ENCODE measurements around the gene EDEM2.

EDEM2 gene

GRCh38 chr20:35179292-35180212 lies 32.4 kb upstream of the EDEM2 start:
- no peak for DNase-seq (ENCODE audit: low read depth, low spot score)
- ChIA-PET POLR2A (interaction anchor here (0.5 kb wide), 1 partner anchor 41 kb away, joined by 4 read pairs; no protein-coding TSS in a partner anchor), CTCF (no interaction called here)
- TF ChIP-seq CTCF (IDR thresholded peaks at IDR 0.05; ENCODE audit: insufficient read depth, low read length, missing control alignments) = no peak
- no peak overlapping the region for H3K4me3 ChIP-seq (ENCODE audit: low read depth, low read length)

DNA sequence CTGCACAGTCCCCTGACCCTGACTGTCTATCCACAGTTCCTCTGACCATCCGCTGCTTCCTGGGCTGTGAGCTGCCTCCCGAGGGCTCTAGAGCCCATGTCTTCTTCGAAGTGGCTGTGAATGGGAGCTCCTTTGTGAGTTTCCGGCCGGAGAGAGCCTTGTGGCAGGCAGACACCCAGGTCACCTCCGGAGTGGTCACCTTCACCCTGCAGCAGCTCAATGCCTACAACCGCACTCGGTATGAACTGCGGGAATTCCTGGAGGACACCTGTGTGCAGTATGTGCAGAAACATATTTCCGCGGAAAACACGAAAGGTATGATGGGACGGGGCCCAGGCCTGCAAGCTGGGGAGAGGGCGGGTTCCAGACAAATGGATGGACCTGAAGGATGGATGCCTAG lies 29.0 kb upstream of the EDEM2 start:
- ChIA-PET CTCF (interaction anchor here (0.9 to 1.0 kb wide), 2 partner anchors 11 to 33 kb away, joined by 3 read pairs; no protein-coding TSS in a partner anchor), POLR2A (no interaction called here)

GRCh38 chr20:35174458-35175216 lies 27.5 kb upstream of the EDEM2 start:
- ChIA-PET CTCF (no interaction called here), POLR2A (no interaction called here)
- no peak for TF ChIP-seq CTCF (IDR thresholded peaks at IDR 0.05; ENCODE audit: insufficient read depth, low read length, missing control alignments)
- no peak overlapping the region for H3K4me3 ChIP-seq (ENCODE audit: low read depth, low read length)
- no peak for DNase-seq (ENCODE audit: low read depth, low spot score)

More for the DNA sequence above, 29.0 kb upstream of the EDEM2 start:
- no peak overlapping the region for H3K4me3 ChIP-seq (ENCODE audit: low read depth, low read length)
- TF ChIP-seq CTCF (IDR thresholded peaks at IDR 0.05; ENCODE audit: insufficient read depth, low read length, missing control alignments) = no peak
- DNase-seq (ENCODE audit: low read depth, low spot score) = no peak

GRCh38 chr20:35173576-35174192 lies 26.5 kb upstream of the EDEM2 start:
- POLR2A ChIA-PET = no interaction called here
- DNase-seq (ENCODE audit: low read depth, low spot score) = no peak
- no peak overlapping the region for H3K4me3 ChIP-seq (ENCODE audit: low read depth, low read length)
- CTCF ChIA-PET = no interaction called here
- TF ChIP-seq CTCF (IDR thresholded peaks at IDR 0.05; ENCODE audit: insufficient read depth, low read length, missing control alignments) = no peak

DNA sequence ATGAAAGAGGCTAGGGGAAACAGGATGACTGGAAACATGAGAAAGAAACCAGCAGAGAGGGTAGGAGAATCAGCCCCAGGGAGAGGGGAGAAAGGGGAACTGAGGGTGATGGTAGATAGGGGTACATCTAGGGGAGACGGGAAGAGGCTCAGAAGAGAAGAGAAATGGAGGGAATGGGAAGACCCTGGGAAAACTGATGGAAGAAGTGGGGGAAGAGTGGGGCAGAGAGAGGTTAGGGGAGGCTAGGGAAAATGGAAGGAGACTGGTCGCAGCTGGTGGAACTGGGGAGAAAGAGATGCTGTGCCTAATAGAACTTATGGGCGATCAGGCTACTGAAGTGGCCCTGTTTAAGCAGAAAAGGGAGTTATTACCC lies 25.3 kb upstream of the EDEM2 start:
- ChIA-PET CTCF (no interaction called here), POLR2A (no interaction called here)
- TF ChIP-seq CTCF (IDR thresholded peaks at IDR 0.05; ENCODE audit: insufficient read depth, low read length, missing control alignments) = no peak
- H3K4me3 ChIP-seq (ENCODE audit: low read depth, low read length) = peak overlapping the region; percentile 63
- no peak for DNase-seq (ENCODE audit: low read depth, low spot score)
